AG04450 (cell line): ENCODE measurements around the gene ZBTB1. TPM values are rescaled to one million over a fixed set of nuclear protein-coding genes. Genes with fewer than 3 reads are reported as not detected.

Source experiments
- CTCF ChIA-PET: fragments of 300-600, 350-600 bp; formaldehyde crosslinking; extraction: SDS; loops from one replicate; lab custom pipeline; 2022; ENCODE audit warnings: antibody characterized with exemption, inconsistent platforms; lab: Charles Lee
- POLR2A ChIA-PET: fragments of 350-600 bp; formaldehyde crosslinking; extraction: SDS; loops from one replicate; lab custom pipeline; 2021; ENCODE audit warnings: antibody characterized with exemption, inconsistent platforms; lab: Yijun Ruan, JAX
- DNase-seq: peaks from one replicate; pipeline ENCODE4 v3.0.0-alpha.2; 2011; ENCODE audit warnings: low read depth, low spot score
- H3K27ac ChIP-seq: one replicate; pipeline ENCODE4 v1.5.1; 2012; ENCODE audit warnings: low read depth, low read length, control low read depth
- H3K27me3 ChIP-seq: one replicate; pipeline ENCODE4 v1.6.0; 2012; ENCODE audit warnings: low read length; ENCODE audit not compliant: control insufficient read depth, insufficient read depth
- H3K4me3 ChIP-seq: 2 replicates; pipeline ENCODE4 v1.5.1; 2011; ENCODE audit warnings: mild to moderate bottlenecking, low read depth, low read length, control low read depth
- H3K9me3 ChIP-seq: 2 replicates; pipeline ENCODE4 v1.5.1; 2012; ENCODE audit warnings: low read length; ENCODE audit not compliant: control insufficient read depth, insufficient read depth
- CTCF ChIP-seq: IDR thresholded peaks from 2 replicates; pipeline ENCODE4 v1.5.1; 2011; ENCODE audit warnings: low read depth, low read length, control low read depth, inconsistent platforms
- polyA minus RNA-seq: library from RNA; depleted of rRNA, polyadenylated mRNA; stranded (reverse); fragments of >200 nt; gene quantifications from 2 replicates; pipeline ENCODE4 v1.2.3, GENCODE V29; 2011; rRNA and poly(A)+ RNA removed
- polyA plus RNA-seq: library from polyadenylated mRNA; depleted of rRNA; stranded (reverse); fragments of >200 nt; gene quantifications from 2 replicates; pipeline ENCODE4 v1.2.3, GENCODE V29; 2011; rRNA removed

The ZBTB1 gene
- 30.2 and 42.1 TPM in 2 replicates for polyA plus RNA-seq
- polyA minus RNA-seq, result 22.7 and 51.0 TPM in 2 replicates

- Histone ChIP-seq H3K9me3 (peaks cover 3% of the 10 kb centered on the region; the same call in 1 of the 2 replicates), H3K27me3 (no peaks in the 10 kb centered on the region), H3K27ac (peak within 1 kb of the TSS; percentile 99), H3K4me3 (peak within 1 kb of the TSS; percentile 82)
- CTCF ChIA-PET, result interaction anchor here (0.6 kb wide), 1 partner anchor 157 kb away, joined by 3 read pairs; no protein-coding TSS in a partner anchor
- DNase-seq, result peak; percentile 45
- no peak for TF ChIP-seq CTCF
- POLR2A ChIA-PET, result interaction anchor here (0.6 to 2.8 kb wide), 23 partner anchors 14 to 809 kb away, joined by 3 to 10 read pairs (median 4); partner anchors contain the start of genes HSPA2 and MTHFD1
Observed at GRCh38 chr14:64504310-64504896, at the start of gene ZBTB1. TSS of gene ZBTB1 (plus strand) at chr14:64504770. CDS start at chr14:64521505, 16,735 bp downstream.

- Histone ChIP-seq H3K27ac (no peak overlapping the region), H3K4me3 (no peak overlapping the region), H3K9me3 (no peaks in the 10 kb centered on the region), H3K27me3 (no peaks in the 10 kb centered on the region)
- no peak for TF ChIP-seq CTCF
- DNase-seq, result no peak
- CTCF ChIA-PET, result interaction anchor here (0.6 kb wide), 1 partner anchor 548 kb away, joined by 3 read pairs; no protein-coding TSS in a partner anchor
- POLR2A ChIA-PET, result no interaction called here
Observed at GRCh38 chr14:64459405-64460136, 45.0 kb upstream of the ZBTB1 start.

- DNase-seq, result no peak
- CTCF ChIA-PET, result no interaction called here
- no peaks in the 10 kb centered on the region for H3K9me3 ChIP-seq
- H3K27me3 ChIP-seq, result no peaks in the 10 kb centered on the region
- POLR2A ChIA-PET, result interaction anchor here (0.7 kb wide), 1 partner anchor 118 kb away, joined by 5 read pairs; no protein-coding TSS in a partner anchor
- no peak for TF ChIP-seq CTCF
- no peak overlapping the region for H3K4me3 ChIP-seq
- no peak overlapping the region for H3K27ac ChIP-seq
Observed at GRCh38 chr14:64461221-64461620, 43.3 kb upstream of the ZBTB1 start.

GRCh38 chr14:64463195-64463594 lies 41.4 kb upstream of the ZBTB1 start:
- ChIA-PET POLR2A (interaction anchor here (0.6 kb wide), 1 partner anchor 364 kb away, joined by 3 read pairs; no protein-coding TSS in a partner anchor), CTCF (interaction anchor here (0.5 to 2.4 kb wide), 5 partner anchors 16 to 476 kb away, joined by 3 to 14 read pairs (median 4); no protein-coding TSS in a partner anchor)
- no peak for TF ChIP-seq CTCF
- H3K9me3 ChIP-seq, result no peaks in the 10 kb centered on the region
- no peak for DNase-seq
- no peak overlapping the region for H3K27ac ChIP-seq
- H3K4me3 ChIP-seq, result no peak overlapping the region
- no peaks in the 10 kb centered on the region for H3K27me3 ChIP-seq

- H3K4me3 ChIP-seq, result no peak overlapping the region
- POLR2A ChIA-PET, result no interaction called here
Observed at GRCh38 chr14:64463873-64464272, 40.7 kb upstream of the ZBTB1 start.

More at GRCh38 chr14:64463873-64464272, 40.7 kb upstream of the ZBTB1 start:
- DNase-seq, result no peak
- TF ChIP-seq CTCF, result no peak
- CTCF ChIA-PET, result interaction anchor here (0.9 to 2.4 kb wide), 5 partner anchors 15 to 447 kb away, joined by 3 to 14 read pairs (median 5); no protein-coding TSS in a partner anchor
- H3K9me3 ChIP-seq, result no peaks in the 10 kb centered on the region
- H3K27me3 ChIP-seq, result no peaks in the 10 kb centered on the region
- H3K27ac ChIP-seq, result no peak overlapping the region
